SK-N-MC (cell line): ENCODE measurements around the gene JUP.

Experiments
- DNase-seq: peaks from one replicate; pipeline ENCODE4 v3.0.0-alpha.2; 2011; ENCODE audit warnings: low read depth, low spot score
- H3K27ac ChIP-seq: fragments of 200-600 bp; sonication (generic); 2 replicates; pipeline ENCODE4 v1.5.1; 2016; ENCODE audit warnings: mixed run types
- H3K36me3 ChIP-seq: fragments of 200-600 bp; sonication (generic); 2 replicates; pipeline ENCODE4 v1.6.1; 2017; ENCODE audit warnings: antibody characterized with exemption, low read length, mixed read lengths; ENCODE audit not compliant: insufficient read depth
- H3K4me3 ChIP-seq: fragments of 200-600 bp; sonication (generic); 2 replicates; pipeline ENCODE4 v1.5.1; 2016
- H3K9ac ChIP-seq: fragments of 200-600 bp; sonication (generic); 2 replicates; pipeline ENCODE4 v1.8.0; 2017; ENCODE audit warnings: mixed run types, mixed read lengths; ENCODE audit not compliant: insufficient read length
- H3K9me3 ChIP-seq: fragments of 200-600 bp; sonication (generic); 2 replicates; pipeline ENCODE4 v1.6.1; 2017; ENCODE audit warnings: low read depth, mild to moderate bottlenecking, antibody characterized with exemption, low read length, moderate library complexity, mixed read lengths
- EZH2 ChIP-seq: fragments of 200-600 bp; sonication (generic); IDR thresholded peaks from one replicate; pipeline ENCODE4 v1.6.1; 2017; ENCODE audit warnings: antibody characterized with exemption
- FOXP2 ChIP-seq: optimal IDR thresholded peaks from 2 replicates; pipeline ENCODE3; 2011; ENCODE audit warnings: mild to moderate bottlenecking, moderate library complexity; ENCODE audit not compliant: insufficient read depth; ENCODE audit errors: extremely low read length, control extremely low read depth
- POLR2AphosphoS5 ChIP-seq: IDR thresholded peaks from 2 replicates; pipeline ENCODE4 v1.6.1; 2012; ENCODE audit warnings: mild to moderate bottlenecking, low read depth, low read length, borderline replicate concordance

The JUP gene

DNA sequence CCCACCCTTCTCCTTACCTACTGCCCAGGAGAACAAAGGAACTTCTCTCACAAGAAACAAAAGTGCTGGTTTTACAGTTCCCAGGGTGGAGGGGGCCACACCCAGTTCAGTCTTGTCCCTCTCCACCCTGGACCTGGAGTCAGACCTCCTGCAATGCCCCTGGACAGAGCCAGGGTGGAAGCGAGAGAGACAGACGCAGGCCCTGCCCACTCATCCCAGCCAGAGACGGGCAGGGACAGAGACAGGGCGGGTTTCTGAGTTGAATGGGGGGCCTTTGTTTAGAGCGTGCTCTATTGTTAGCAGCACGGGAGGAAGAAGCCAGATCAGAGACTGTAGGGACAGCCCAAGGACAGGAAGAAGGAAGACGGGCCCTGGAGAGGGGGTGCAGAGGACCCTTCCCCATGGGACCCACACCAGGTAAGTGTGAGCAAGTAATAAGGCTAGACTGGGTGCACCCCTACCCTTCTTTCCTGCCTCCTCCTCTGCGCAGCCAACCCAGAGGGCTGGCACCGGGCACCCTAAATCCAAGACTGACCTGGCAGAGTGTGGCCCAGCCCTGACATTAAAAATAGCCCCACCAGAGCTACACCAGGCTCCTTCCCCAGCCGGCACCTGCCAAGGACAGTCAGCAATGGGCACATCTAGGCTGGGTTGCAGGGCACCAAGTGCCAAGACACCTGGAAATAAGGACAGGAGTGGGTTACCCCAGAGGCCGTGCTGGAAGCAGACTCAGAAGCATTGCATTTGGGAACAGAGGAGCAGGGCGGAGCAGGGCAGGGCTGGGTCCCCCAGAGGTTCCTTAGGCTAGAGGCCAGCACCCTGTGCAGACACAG, 10.9 kb downstream of the JUP start:
- no peak for DNase-seq
- Histone ChIP-seq H3K4me3 (no peak overlapping the region), H3K27ac (no peak overlapping the region), H3K9me3 (no peaks in the 10 kb centered on the region), H3K9ac (no peak overlapping the region), H3K36me3 (peaks cover 2% of the 10 kb centered on the region; the same call in 1 of the 2 replicates)
- TF ChIP-seq EZH2 (no peak), FOXP2 (no peak), POLR2AphosphoS5 (no peak)

DNA sequence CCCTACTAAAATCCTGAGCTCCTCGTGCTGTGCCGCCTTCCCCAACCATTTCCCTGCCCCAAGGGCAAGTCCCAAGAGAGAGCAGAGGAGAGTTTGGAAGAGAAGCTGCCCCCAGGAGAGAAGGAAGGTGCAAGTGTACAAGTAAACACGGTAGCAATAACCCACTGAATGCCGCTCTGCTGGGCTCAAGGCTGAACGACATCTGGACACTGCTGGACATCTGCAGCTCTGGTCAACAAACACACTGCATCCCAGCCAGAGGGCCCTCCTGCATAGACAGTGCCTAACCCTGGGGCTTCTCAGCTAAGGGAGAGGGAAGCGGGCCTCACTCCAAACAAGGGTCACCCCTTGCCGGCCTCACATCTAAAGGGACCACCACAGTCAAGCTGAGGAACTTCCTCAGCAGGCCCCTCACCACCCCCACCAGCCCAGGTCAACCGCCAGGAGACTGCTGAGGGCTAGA, 12.7 kb downstream of the JUP start:
- no peaks in the 10 kb centered on the region for H3K9me3 ChIP-seq
- no peak overlapping the region for H3K4me3 ChIP-seq
- no peak for TF ChIP-seq POLR2AphosphoS5
- no peak for TF ChIP-seq EZH2
- no peak for TF ChIP-seq FOXP2
- H3K9ac ChIP-seq = no peak overlapping the region
- no peak overlapping the region for H3K27ac ChIP-seq
- no peak for DNase-seq
- H3K36me3 ChIP-seq = peaks cover 12% of the 10 kb centered on the region; the same call in 1 of the 2 replicates

DNA sequence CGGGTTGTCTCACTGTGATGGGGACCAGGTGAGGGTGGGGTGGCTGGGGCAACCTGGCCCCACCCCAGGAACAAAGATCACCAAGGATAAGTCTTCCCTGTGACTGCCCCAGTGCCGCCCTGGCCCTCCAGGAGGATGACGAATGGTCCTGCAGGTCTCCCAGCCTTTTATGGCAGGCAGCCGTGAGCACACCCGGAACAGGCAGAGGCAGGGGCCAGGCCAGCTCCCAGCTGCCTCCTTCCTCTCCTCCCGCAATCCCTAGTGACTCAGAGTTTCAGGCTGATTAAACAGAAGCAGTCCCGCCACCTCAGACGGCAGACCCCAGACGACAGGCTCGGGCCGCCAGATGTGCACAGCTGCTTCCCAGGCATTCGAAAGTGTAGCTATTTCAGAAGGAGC, 13.3 kb downstream of the JUP start:
- H3K9me3 ChIP-seq = no peaks in the 10 kb centered on the region
- H3K27ac ChIP-seq = no peak overlapping the region
- no peak for DNase-seq
- no peak overlapping the region for H3K4me3 ChIP-seq
- H3K9ac ChIP-seq = no peak overlapping the region
- TF ChIP-seq POLR2AphosphoS5 = no peak
- TF ChIP-seq EZH2 = no peak
- TF ChIP-seq FOXP2 = no peak
- peaks cover 17% of the 10 kb centered on the region; the same call in 1 of the 2 replicates for H3K36me3 ChIP-seq

DNA sequence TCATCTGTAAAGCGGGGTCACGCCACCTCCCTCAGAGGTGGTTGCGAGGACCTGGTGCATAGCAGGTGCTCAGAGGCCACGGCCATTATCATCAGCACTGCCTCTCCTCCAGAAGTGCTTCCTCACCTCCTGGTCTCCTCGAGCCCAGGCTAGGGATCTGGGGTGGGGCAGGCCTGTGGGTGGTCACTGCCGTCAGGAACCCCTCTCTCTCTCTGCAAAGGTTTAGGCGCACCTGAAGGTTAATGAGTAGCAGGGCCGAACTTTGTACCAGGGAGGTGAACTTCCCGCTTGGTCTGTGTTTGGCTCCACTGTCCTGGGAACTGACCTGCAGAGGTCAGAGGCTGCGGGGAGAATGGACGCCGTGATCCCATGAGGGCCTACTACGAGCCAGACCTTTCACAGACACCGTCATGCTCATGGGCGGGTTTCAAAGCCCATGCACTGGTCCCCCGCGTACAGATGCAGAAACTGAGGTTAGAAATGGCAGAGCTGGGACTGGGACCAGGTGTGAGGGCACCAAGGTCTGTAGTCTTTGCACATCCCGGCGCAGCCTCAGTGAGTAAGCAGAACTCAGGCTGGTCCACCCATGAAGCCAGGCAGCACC, 13.8 kb downstream of the JUP start:
- no peak for TF ChIP-seq FOXP2
- TF ChIP-seq POLR2AphosphoS5 = no peak
- no peak for TF ChIP-seq EZH2
- DNase-seq = no peak
- Histone ChIP-seq H3K9ac (no peak overlapping the region), H3K27ac (no peak overlapping the region), H3K9me3 (no peaks in the 10 kb centered on the region), H3K4me3 (no peak overlapping the region), H3K36me3 (peaks cover 18% of the 10 kb centered on the region; the same call in 1 of the 2 replicates)

DNA sequence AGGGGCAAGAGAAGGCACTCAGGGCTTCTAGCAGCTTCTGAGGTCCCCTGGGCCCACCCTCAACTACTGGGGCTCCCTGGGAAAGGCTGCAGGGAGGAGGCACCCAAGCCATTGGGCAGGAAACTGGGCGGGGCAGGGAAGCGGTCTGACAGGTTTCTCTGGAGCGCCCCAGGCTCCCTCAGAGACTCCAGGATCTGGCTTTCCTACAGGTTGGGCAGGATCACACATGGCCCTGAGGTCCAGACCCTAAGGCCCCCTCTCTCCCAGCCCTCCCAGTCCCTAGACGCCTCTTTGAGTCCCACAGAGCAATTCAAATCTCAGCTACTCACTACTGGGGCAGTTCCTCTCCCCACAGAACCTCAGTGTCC, 14.3 kb downstream of the JUP start:
- TF ChIP-seq EZH2 (no peak), FOXP2 (no peak), POLR2AphosphoS5 (no peak)
- Histone ChIP-seq H3K36me3 (peaks cover 20% of the 10 kb centered on the region; the same call in 1 of the 2 replicates), H3K9me3 (no peaks in the 10 kb centered on the region), H3K9ac (no peak overlapping the region), H3K27ac (no peak overlapping the region), H3K4me3 (no peak overlapping the region)
- no peak for DNase-seq

DNA sequence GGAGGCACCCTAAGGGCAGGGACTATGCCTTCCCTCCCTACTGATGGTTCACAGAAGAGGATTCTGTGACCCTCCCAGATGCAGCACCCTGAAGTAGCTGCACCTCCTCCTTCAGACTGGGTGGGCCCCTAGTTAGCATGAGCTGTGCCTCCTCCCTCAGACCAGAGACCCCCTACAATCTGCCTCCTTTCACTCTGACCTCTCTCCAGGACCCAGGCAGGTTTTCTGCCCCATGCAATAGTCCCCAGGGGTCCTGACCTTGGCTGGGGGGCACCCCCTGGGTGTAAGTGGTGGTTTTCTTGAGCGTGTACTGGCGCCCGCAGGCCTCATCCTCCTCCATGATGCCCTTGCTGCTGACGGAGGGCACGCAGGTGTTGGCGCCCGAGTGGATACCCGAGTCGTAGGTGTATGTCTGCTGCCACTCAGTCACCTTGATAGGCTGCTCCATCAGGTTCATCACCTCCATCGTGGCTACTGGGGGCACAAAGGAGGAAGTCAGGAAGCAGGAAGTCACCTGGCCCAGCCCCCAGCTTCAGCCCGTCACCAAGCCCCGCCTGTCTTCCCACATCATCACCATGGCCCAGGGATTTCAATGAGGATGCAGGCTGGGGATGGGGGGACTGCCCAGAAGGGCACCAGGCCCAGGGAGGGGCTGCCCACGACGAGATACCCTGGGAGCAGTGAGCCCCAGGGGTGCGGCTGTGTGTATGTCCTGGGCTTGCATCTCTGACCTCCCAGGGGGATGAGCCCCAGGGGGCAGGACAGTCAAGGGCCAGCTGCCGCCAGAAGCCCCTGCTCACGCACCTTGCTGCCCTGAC, 14.9 kb downstream of the JUP start:
- Histone ChIP-seq H3K9ac (no peak overlapping the region), H3K36me3 (peaks cover 20% of the 10 kb centered on the region; the same call in 1 of the 2 replicates), H3K9me3 (no peaks in the 10 kb centered on the region), H3K27ac (no peak overlapping the region), H3K4me3 (no peak overlapping the region)
- DNase-seq = no peak
- no peak for TF ChIP-seq FOXP2
- no peak for TF ChIP-seq POLR2AphosphoS5
- no peak for TF ChIP-seq EZH2

DNA sequence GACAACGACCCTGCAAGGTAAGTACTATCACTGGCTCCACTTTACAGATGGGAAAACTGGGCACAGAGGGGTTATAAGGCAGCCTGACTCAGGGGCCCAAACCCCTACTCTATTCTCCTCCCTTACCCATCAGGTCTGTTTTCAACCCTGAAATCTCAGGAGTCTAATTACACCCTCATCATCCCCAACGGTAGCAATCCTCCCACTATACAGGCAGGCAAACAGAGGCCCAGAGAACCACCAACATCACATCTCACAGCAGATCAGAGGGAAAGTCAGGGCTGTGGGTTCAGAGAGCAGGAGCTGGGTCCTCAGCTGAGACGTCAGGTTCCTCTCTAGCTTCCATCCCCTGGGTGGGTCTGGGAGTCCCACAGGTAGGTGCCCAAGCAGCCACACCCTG, 16.5 kb downstream of the JUP start:
- Histone ChIP-seq H3K4me3 (no peak overlapping the region), H3K9me3 (no peaks in the 10 kb centered on the region), H3K36me3 (peaks cover 28% of the 10 kb centered on the region; the same call in 1 of the 2 replicates), H3K27ac (no peak overlapping the region), H3K9ac (no peak overlapping the region)
- no peak for DNase-seq
- TF ChIP-seq POLR2AphosphoS5 (no peak), EZH2 (no peak), FOXP2 (no peak)
